Midbrain (tissue), 1 donor: ENCODE results near the gene ZNF608.
A peak's percentile ranks its signal among the peaks of the same experiment; 100 is the strongest.

Source experiments
- DNase-seq: peaks from one replicate; lab custom pipeline; 2025; lab: John Stamatoyannopoulos, UW

ZNF608 gene

DNA sequence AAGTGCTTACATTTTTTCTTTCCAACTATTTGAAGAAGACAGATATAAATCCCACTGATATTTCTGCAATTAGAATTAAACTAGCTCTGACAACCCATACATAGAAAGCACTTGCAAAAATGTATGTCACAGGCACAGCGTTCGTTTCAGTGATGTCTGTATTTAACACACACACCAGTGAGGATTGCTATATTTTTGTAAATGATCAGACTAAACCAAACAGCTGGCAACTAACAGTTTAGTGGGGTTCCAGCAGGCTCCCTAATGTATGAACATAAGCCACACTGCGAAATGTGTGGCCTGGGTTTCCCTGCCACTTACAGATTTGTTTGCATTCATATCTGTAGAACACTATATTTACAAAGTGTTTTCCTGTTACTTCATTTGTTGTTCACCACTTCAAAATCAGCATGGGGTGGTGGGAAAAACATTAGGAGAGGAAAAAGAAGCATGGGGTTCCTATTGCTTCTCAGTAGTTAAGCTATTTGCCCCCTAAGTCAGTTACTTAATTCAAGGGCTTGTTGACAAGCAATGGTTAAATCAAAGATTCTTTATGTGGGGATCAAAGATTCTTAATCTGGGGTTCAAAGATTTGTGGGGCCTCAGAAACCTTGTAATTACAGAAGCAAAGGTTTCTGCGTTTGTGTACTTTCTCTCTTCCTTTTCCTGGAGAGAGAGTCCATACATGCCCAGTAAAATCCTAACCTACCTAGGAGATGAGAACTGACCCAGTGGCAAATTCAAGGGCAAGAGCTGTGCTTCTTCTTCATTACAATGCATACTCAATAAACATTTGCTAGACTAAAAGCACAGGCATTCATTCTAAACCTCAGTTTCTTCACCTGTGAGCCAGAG is 27.1 kb downstream of the ZNF608 start:
- no peak for DNase-seq

- DNase-seq: peak; percentile 63
These were observed 28.1 kb downstream of the ZNF608 start for GRCh38 chr5:124718380-124718789.

- DNase-seq: no peak
These were observed 30.3 kb downstream of the ZNF608 start for GRCh38 chr5:124716169-124716568.

- no peak for DNase-seq
These were observed 31.5 kb downstream of the ZNF608 start for GRCh38 chr5:124714910-124715309.

- DNase-seq: no peak
These were observed 32.8 kb downstream of the ZNF608 start for GRCh38 chr5:124713595-124713994.

DNA sequence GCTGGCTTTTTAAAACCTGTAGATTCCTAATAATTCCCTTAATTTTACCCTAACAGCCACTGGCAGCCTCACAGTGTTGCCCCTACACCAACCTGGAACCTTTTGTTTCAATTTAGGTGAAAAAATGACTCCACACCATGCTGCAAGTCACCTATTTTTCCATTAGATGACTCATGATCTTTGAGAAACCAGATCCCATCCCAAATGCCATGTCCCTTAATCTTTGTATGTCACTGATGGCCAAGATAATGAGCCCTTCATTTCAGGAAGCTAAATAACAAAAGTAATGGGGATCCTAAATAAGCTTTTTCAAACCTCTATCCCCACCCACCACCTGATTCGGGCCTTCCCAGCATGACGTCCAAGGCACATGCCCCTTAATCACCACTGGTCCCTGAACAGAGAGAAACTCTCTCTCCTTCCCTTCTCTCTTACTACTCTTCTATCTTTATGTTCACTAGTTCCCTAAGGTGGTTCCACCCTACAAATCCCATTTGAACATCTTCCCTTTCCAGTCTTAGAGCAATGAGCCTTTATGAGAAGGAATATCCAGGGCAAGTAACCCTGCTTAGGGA is 33.6 kb downstream of the ZNF608 start:
- DNase-seq: no peak

DNA sequence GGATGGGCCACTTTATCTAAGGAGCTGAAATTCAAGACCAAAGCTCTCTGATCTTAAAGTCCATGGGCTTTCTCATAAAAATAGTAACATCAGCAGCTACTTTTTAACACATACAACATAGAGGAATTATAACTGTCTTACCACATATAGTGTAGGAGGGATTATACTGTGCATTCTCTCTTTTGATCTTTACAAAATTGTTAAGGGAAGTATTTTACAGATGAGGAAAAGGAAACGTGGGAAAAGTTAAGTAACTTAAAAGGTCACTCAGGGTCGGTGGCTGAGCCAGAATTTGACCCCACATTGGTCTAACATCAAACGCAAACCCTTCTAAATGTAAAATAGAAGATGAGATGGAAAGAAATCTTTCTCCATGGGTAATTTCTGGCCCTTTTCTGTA is 38.4 kb downstream of the ZNF608 start:
- DNase-seq: no peak

- no peak for DNase-seq
These were observed 38.9 kb downstream of the ZNF608 start for GRCh38 chr5:124707520-124707919.

DNA sequence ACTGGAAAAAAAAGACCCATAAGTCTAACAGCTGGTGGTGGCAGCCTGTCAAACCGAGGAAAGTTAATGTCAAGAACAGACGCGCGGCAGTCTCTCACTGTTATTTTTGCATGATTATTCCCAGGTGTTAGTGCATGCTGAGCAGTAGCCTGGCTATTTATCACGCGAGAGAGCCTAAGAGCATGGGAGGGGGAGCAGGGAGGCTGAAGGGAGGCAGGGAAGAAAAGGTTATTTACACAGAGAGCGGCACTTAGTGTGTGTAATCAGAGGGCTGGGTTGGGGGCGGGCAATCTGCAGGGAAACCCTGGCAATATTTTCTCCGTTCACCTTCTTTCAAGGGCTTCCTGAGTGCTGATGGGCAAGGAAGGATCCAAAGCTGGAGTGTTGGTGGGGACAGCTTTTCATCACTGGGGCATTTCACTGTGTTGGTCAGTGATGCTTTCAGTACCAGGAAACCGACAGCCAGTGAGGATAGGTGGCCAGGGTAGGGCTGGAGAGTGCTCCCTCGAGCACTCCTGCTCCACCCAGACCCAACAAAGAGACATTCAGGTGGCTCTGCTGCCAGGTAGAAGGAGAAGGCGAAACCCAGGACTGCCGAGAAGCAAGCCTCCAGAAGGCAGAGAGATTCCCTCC is 39.6 kb downstream of the ZNF608 start:
- DNase-seq: no peak

- no peak for DNase-seq
These were observed 40.4 kb downstream of the ZNF608 start for GRCh38 chr5:124706051-124706450.

- no peak for DNase-seq
These were observed 40.9 kb downstream of the ZNF608 start for GRCh38 chr5:124705577-124705976.

GRCh38 chr5:124704594-124705284 is 41.7 kb downstream of the ZNF608 start:
- peak; percentile 40 for DNase-seq

DNA sequence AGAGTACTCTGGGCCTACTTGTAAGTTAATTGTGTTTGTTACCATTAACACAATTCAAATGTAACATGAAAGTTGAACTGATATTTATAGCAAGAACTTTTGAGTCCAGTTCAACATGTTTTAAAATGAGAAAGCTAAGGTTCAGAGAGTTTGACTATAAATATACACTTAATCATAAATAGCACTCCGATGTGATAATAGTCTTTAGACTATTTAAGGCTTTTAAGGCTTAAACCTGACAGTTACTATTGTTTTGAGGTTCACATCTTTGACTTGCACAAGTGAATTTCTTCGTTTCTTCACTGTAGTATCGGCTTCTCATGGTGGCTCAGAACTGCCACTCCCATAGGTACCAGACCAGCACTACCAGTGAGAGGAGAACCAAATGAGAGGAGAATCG is 42.4 kb downstream of the ZNF608 start:
- DNase-seq: no peak

- DNase-seq: no peak
These were observed 43.9 kb downstream of the ZNF608 start for GRCh38 chr5:124702525-124702924.

DNA sequence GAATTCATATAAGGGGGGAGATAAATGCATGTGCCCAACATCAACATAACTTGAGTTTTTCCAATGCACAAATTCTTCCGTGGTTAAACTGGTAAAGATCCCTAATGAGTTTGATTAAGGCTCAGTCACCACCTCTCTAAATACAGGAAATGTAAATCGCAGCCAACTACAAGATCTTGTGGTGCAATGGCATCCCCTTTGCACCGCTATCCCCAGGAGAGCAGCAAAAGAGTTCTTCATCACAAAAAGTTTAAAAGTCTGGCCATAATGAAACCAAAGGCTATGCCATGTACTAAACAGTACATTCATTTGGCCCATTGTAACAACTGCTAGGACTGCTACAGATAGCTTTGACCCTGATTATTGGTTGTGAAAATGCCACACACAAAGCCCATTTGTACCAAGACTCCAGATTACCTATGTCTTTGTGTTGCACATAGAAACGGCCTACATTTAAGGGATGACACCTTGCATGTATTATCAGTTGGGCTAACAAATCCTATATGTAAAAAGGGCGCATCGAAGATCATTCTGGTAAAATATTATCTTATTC is 44.5 kb downstream of the ZNF608 start:
- no peak for DNase-seq

GRCh38 chr5:124701016-124701415 is 45.4 kb downstream of the ZNF608 start:
- DNase-seq: no peak

- DNase-seq: no peak
These were observed 46.1 kb downstream of the ZNF608 start for GRCh38 chr5:124700333-124700732.

GRCh38 chr5:124698770-124699169 is 47.7 kb downstream of the ZNF608 start:
- DNase-seq: no peak

- DNase-seq: peak; percentile 50
These were observed 48.4 kb downstream of the ZNF608 start for GRCh38 chr5:124697933-124698591.

DNA sequence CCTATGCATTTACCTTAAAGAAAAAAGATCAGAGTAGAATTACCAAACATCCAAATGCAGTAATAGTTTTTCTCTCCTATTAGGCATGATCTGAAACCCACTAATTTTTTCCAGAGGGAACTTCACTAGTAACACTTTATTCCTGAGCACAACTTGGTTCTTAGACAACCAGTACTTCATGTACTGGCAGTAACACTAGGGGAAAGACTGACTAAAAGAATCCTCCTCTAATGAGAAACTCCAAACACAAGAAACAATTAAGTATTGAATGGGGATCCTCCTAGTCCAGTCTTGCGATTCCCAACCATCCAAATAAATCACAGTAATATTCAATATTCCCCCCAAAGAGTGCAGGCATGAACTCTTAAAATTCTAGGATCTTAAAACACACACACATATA is 48.9 kb downstream of the ZNF608 start:
- no peak for DNase-seq

- no peak for DNase-seq
These were observed 49.5 kb downstream of the ZNF608 start for GRCh38 chr5:124696898-124697297.
